RWPE1 (cell line): Measurements from ENCODE around the gene LDLRAD2.

Source experiments
- CTCF ChIA-PET: fragments of 350-600 bp; sonication (Branson Sonifier 250); formaldehyde crosslinking; extraction: SDS; loops from one replicate; lab custom pipeline; 2021; lab: Yijun Ruan, JAX
- POLR2A ChIA-PET: fragments of 400-600 bp; formaldehyde crosslinking; extraction: SDS; loops from one replicate; lab custom pipeline; 2020; ENCODE audit warnings: antibody characterized with exemption; ENCODE audit not compliant: low non-redundant PET; lab: Yijun Ruan, JAX
- DNase-seq: peaks from one replicate; pipeline ENCODE4 v3.0.0; 2012; ENCODE audit warnings: low spot score
- H3K27ac ChIP-seq: fragments of 450-650 bp; 2 replicates; pipeline ENCODE4 v1.5.1; 2017
- TF ChIP-seq, protein P1 (sequence below): fragments of 450-650 bp; conservative IDR thresholded peaks from 2 replicates; pipeline ENCODE4 v1.5.1; 2017; ENCODE audit warnings: low read depth, mild to moderate bottlenecking

LDLRAD2 gene

DNA sequence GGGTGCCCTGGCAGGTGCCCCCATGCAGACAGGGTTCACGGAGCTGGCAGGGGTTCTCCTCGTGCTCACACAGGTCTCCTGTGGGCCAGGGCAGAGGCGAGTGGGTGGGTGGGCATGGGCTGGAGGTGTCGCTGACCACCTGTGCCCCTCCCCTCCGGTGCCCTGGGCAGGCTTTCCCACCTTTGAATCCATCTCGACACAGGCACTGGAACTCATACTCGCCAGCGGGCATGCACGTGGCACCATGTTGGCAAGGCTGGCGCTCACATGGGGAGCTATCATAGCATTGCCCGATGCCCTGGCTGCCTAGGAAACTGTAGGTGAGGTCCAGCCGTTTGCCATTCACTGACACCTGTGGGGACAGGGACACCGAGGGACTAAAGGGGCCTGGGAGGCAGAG lies 16.0 kb downstream of the LDLRAD2 start:
- TF ChIP-seq, protein P1, sequence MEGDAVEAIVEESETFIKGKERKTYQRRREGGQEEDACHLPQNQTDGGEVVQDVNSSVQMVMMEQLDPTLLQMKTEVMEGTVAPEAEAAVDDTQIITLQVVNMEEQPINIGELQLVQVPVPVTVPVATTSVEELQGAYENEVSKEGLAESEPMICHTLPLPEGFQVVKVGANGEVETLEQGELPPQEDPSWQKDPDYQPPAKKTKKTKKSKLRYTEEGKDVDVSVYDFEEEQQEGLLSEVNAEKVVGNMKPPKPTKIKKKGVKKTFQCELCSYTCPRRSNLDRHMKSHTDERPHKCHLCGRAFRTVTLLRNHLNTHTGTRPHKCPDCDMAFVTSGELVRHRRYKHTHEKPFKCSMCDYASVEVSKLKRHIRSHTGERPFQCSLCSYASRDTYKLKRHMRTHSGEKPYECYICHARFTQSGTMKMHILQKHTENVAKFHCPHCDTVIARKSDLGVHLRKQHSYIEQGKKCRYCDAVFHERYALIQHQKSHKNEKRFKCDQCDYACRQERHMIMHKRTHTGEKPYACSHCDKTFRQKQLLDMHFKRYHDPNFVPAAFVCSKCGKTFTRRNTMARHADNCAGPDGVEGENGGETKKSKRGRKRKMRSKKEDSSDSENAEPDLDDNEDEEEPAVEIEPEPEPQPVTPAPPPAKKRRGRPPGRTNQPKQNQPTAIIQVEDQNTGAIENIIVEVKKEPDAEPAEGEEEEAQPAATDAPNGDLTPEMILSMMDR = no peak
- ChIA-PET POLR2A (interaction anchor here (0.6 kb wide), 1 partner anchor 11 kb away, joined by 3 read pairs; no protein-coding TSS in a partner anchor), CTCF (interaction anchor here (0.6 kb wide), 1 partner anchor 150 kb away, joined by 6 read pairs; no protein-coding TSS in a partner anchor)
- H3K27ac ChIP-seq = no peak overlapping the region
- no peak for DNase-seq

DNA sequence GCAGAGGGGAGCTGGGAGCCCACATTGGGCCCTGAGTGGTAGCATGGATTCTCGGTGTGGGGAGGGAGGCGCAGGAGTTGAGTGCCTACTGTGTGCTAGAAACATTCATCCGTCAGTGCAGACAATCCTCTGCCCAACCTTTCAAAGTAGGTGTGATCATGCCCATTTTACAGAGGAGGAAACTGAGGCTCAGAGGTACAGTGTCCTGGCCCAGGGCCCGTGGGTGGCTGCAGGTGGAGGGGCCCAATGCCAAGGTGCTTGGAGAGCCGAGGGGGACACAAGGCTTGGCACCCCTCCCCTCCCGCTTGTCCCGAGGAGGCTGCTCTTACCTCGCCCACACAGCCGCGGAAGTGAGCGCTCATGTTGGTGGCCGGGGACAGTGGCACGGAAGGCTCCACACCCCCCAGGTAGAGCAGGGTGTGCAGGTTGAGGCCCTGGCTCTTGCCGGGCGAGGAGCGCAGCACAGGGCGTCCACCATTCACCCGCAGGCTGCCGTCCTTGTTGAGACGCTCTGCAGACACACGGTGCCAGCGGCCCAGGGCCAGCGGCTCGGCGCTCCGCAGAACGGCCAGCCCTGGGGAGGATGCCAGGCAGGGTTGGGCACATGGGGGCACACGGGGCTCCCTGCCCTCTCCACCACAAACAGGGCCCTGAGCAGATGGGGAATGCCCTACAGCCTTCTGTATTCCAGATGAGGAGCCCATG lies 16.6 kb downstream of the LDLRAD2 start:
- H3K27ac ChIP-seq = no peak overlapping the region
- TF ChIP-seq, protein P1 = no peak
- DNase-seq = no peak
- CTCF ChIA-PET = no interaction called here
- POLR2A ChIA-PET = no interaction called here

DNA sequence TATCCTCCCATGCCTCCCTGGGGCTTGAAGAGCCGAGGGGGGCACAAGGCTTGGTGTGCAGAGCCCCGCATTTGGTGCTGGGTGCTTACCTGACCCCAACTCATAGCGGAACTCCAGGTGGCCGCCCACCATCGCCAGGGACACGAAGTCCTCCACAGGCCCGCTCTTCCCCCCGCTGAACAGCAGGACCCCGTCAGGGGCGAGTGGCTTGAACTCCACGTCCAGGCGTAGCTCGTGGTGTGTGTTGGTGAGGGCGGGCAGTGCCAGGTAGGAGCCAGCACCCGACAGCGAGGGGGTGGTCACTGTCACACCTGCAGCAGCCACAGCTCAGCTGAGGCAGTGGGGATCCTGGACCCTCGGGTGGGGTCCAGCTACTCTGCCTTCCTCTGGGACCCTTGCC lies 17.2 kb downstream of the LDLRAD2 start:
- POLR2A ChIA-PET = no interaction called here
- CTCF ChIA-PET = interaction anchor here (0.6 kb wide), 1 partner anchor 15 kb away, joined by 3 read pairs; no protein-coding TSS in a partner anchor
- H3K27ac ChIP-seq = no peak overlapping the region
- TF ChIP-seq, protein P1 = no peak
- no peak for DNase-seq

DNA sequence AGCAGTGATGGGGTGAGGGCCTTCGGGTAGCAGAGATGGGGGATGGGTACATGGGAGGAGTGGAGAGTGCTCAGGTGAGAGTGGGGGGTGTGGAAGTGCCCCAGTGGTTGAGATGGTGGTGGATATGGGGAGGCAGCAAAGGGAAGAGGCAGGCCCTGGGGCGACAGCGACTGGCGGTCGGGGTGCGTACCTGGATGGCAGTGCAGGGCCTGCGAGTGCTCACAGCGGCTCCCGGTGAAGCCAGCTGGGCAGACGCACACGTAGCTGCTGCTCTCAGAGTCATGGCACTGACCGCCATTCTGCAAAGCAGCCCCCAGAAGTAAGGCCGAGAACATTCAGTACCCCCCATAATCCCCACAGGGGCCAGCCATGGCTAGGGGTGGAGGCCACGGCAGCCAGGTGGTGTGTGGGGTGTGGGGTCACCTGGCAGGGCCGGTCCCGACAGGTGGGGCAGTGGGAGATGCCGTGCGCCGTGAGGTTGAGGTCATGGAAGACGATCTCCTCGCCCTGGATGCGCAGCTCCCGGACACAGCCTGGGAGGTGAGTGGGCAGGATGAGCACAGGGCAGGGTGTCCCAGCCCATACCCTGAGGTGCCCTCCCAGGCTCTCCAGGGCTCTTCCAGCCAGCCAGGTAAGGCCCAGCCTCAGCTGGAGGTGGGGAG lies 18.9 kb downstream of the LDLRAD2 start:
- ChIA-PET CTCF (interaction anchor here (0.6 kb wide), 1 partner anchor 58 kb away, joined by 3 read pairs; no protein-coding TSS in a partner anchor), POLR2A (interaction anchor here (0.9 kb wide), 1 partner anchor 26 kb away, joined by 3 read pairs; no protein-coding TSS in a partner anchor)
- no peak for DNase-seq
- TF ChIP-seq, protein P1 = no peak
- H3K27ac ChIP-seq = no peak overlapping the region

DNA sequence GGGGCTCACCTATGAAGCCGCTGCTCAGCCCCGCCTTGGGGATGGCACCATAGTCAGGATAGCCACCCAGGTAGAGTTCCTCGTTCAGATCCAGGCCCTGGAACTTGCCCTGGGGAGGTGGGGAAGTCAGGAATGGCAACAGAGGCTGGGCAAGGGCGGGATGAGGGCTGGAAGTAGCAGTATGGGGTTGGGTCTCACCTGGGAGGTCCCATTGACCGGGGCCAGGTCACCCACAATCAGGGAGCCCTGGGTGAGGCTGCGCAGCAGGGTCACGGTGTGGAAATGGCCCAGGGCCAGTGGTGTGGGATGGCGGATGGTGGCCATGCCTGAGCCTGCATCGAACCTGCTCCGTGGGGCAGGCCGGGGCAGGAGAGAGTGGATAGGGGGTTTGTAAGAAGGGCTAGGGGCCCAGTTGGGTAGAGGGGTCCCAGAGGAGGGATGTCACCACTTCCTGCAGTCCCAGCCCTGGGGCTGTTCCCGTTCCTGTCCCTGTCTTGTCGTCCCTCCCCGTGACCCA lies 19.4 kb downstream of the LDLRAD2 start:
- no peak for DNase-seq
- TF ChIP-seq, protein P1 = no peak
- POLR2A ChIA-PET = no interaction called here
- CTCF ChIA-PET = interaction anchor here (0.6 kb wide), 1 partner anchor 57 kb away, joined by 3 read pairs; no protein-coding TSS in a partner anchor
- peak overlapping the region; percentile 2; the same call in 1 of the 2 replicates for H3K27ac ChIP-seq

DNA sequence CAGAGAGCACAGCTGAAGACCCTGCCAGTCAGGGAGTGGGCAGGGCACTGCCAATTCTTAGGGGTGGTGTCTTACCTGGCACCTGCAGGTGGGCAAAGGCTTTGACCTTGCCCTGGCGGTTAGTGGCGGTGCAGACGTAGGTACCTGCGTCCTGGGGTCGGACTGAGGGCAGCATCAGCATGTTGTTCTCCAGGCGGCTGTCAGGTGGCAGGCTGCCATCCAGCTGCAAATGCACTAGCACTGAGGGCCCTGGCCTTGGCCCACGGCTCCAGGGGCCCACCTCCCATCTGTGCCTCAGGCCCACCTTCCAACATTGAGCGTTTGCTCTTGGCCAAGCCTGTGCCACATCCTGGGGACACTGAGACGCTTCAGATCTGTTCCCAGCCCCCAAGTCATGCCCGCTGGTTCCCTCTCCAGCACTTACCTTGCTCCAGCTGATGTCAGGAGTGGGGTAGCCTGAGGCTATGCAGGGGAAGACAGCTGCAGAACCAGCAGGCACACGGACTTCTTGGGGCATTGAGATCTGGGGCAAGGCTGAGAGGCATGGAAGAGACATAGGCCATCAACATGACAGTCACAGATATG lies 21.4 kb downstream of the LDLRAD2 start:
- CTCF ChIA-PET = no interaction called here
- TF ChIP-seq, protein P1 = no peak
- peak overlapping the region; percentile 4; the same call in 1 of the 2 replicates for H3K27ac ChIP-seq
- POLR2A ChIA-PET = no interaction called here
- no peak for DNase-seq
